GM12878 (cell line): ENCODE data around the gene SH2D5.

Experiments used
- CHD2 ChIP-seq: IDR thresholded peaks from 2 replicates; pipeline ENCODE4 v1.6.1; 2011; ENCODE audit warnings: low read depth, low read length, improper control_type of control experiment, borderline replicate concordance
- CTCF ChIP-seq, 3 experiments: IDR thresholded peaks in 2 of 3; conservative IDR thresholded peaks in 1 of 3; 2 replicates each; pipeline ENCODE4 v1.5.1; 2011; ENCODE audit warnings: low read depth in 3 of 3, low read length in 3 of 3, mild to moderate bottlenecking in 3 of 3, control low read depth in 2 of 3, moderate library complexity in 2 of 3, inconsistent platforms in 1 of 3, mixed read lengths in 1 of 3; ENCODE audit not compliant: control insufficient read depth in 2 of 3, insufficient read depth in 1 of 3; ENCODE audit errors: extremely low read depth in 1 of 3
- DPF2 ChIP-seq: fragments of 450-650 bp; IDR thresholded peaks from 2 replicates; pipeline ENCODE4 v1.6.1; 2017; ENCODE audit warnings: mild to moderate bottlenecking
- E2F4 ChIP-seq: IDR thresholded peaks from 2 replicates; pipeline ENCODE4 v1.6.1; 2012; ENCODE audit warnings: low read depth, low read length, improper control_type of control experiment
- JUND ChIP-seq: IDR thresholded peaks from 2 replicates; pipeline ENCODE4 v1.6.1; 2012; ENCODE audit warnings: low read depth, mild to moderate bottlenecking, low read length, improper control_type of control experiment, moderate library complexity
- MXI1 ChIP-seq: fragments of 150-350 bp; IDR thresholded peaks from 2 replicates; pipeline ENCODE4 v1.6.1; 2011; ENCODE audit warnings: low read depth, mild to moderate bottlenecking, inconsistent platforms, low read length, improper control_type of control experiment
- POLR2AphosphoS5 ChIP-seq: IDR thresholded peaks from 2 replicates; pipeline ENCODE4 v1.6.1; 2011; ENCODE audit warnings: mild to moderate bottlenecking, low read length, inconsistent platforms
- RAD21 ChIP-seq: IDR thresholded peaks from 2 replicates; pipeline ENCODE4 v1.6.1; 2011; ENCODE audit warnings: mild to moderate bottlenecking, low read depth, low read length, moderate library complexity; ENCODE audit not compliant: insufficient read depth
- SP1 ChIP-seq: IDR thresholded peaks from one replicate; pipeline ENCODE4 v1.6.1; 2011; ENCODE audit warnings: low read depth, low read length
- YBX1 ChIP-seq: fragments of 450-650 bp; IDR thresholded peaks from 2 replicates; pipeline ENCODE4 v1.6.1; 2016; ENCODE audit warnings: antibody characterized with exemption
- ZSCAN29 ChIP-seq: fragments of 450-650 bp; IDR thresholded peaks from 2 replicates; pipeline ENCODE4 v1.6.1; 2017; ENCODE audit warnings: mild to moderate bottlenecking, moderate library complexity

- TF ChIP-seq CHD2 = no peak
- no peak for TF ChIP-seq E2F4
- TF ChIP-seq SP1 = no peak
- TF ChIP-seq YBX1 = no peak
- TF ChIP-seq DPF2 = no peak
- no peak for TF ChIP-seq CTCF (IDR thresholded peaks at IDR 0.05 in 2 of 3, conservative IDR thresholded peaks at IDR 0.05 in 1 of 3; ENCODE audit: control insufficient read depth in 2 of 3, extremely low read depth in 1 of 3, insufficient read depth in 1 of 3, low read depth in 3 of 3, low read length in 3 of 3)
- TF ChIP-seq POLR2AphosphoS5 = no peak
- TF ChIP-seq RAD21 = no peak
- TF ChIP-seq JUND = no peak
- no peak for TF ChIP-seq ZSCAN29
- TF ChIP-seq MXI1 = no peak
Observed at GRCh38 chr1:20725189-20726117, 7.0 kb downstream of the SH2D5 start.
